Astrocyte (in vitro differentiated cells and primary cell): ENCODE results near the gene LARP6.

ENCODE experiments used
- CTCF ChIP-seq: IDR thresholded peaks from 2 replicates; pipeline ENCODE4 v1.5.1; 2011; ENCODE audit warnings: low read depth, mild to moderate bottlenecking, inconsistent platforms, low read length, moderate library complexity; ENCODE audit not compliant: insufficient read depth
- EZH2 ChIP-seq: IDR thresholded peaks from 2 replicates; pipeline ENCODE4 v1.6.1; 2012; ENCODE audit warnings: mild to moderate bottlenecking, low read length, inconsistent platforms; ENCODE audit not compliant: insufficient read depth

DNA sequence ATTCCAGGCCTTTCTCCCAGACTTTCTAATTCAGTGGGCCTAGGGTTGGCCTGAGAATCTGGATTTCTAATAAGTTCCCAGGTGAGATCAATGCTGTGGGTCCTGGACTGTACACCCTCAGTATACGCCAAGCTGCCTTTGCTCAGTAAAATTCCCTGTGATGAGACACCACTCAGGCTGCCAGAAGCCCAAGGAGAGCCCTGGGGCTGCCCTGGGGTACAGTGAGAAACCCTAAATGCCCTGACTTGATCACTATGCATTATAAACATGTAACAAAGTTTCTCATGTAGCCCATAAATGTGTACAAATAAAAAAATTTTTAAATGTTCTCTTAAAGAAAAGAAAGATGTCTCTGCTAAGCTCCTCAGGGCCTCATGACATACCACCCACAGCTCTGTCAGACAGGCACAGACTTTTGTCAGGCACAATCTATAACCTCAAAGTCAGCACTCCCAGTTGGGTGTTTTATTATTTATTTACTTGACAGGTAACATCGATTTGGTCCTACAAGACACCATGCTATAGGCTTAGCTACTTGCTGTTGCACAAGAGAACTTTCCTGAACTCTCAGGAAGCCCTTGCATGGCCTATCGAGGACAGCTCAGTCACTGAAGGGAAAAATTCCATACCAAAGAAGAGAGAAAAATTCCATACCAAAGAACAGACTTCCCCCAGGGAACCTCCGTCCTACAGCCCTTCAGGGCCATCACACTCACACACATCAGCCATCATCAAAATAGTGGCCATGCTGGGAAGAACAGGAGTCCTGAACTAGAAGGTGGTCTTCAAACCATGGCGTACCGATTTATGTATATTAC lies 22.7 kb downstream of the LARP6 start:
- TF ChIP-seq CTCF (no peak), EZH2 (no peak)
